ENCODE measurements around the gene CCT2.

GRCh38 chr12:69553628-69554248 is 31.5 kb upstream of the CCT2 start:
- no peak for TF ChIP-seq CTCF (IDR thresholded peaks at IDR 0.05 in 8 of 11, conservative IDR thresholded peaks at IDR 0.05 in 3 of 11)
- TF ChIP-seq POLR2AphosphoS5 (IDR thresholded peaks at IDR 0.05), result no peak
- no peak for TF ChIP-seq POLR2A (IDR thresholded peaks at IDR 0.05)

All from spleen (tissue), 7 donors.